Stimulated activated CD8-positive, alpha-beta memory T cell treated with anti-CD3 and anti-CD28 coated beads, Interleukin-15, amount 100 ng/mL, for 24 hours (primary cell): ENCODE data around the gene LST1.
"Not testable (repeated sequence)": the region's sequence is repeated elsewhere in the genome, so short reads cannot be mapped to it uniquely, and the experiment has no call there.

Experiments
- DNase-seq: peaks from one replicate; pipeline ENCODE4 v3.0.0-alpha.2; 2020; ENCODE audit warnings: low read depth

Gene LST1

DNA sequence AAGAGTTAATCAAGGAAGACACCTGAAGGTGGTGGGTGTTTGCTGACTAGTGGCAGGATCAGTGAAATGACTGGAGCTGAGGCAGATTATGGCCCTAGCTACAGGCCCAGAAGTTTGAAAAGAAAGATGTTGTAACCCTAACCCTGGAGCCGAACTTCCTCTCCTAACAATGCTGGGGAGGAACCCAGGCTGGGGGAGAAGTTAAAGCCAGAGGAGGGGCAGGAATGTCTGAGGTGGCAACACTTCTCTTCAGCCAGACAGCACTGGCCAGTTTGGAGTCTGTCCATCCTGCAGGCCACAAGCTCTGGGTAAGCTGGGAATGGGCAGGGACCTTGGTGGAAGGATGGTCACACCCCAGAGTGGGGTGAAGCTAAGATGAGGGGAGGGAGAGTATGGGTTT is at the start of gene LST1:
Gene LST1 (plus strand): TSS at position 270 of the 400 bp plus-strand sequence. CDS start 1,023 bp downstream, outside the sequence.
- DNase-seq, result no peak

DNA sequence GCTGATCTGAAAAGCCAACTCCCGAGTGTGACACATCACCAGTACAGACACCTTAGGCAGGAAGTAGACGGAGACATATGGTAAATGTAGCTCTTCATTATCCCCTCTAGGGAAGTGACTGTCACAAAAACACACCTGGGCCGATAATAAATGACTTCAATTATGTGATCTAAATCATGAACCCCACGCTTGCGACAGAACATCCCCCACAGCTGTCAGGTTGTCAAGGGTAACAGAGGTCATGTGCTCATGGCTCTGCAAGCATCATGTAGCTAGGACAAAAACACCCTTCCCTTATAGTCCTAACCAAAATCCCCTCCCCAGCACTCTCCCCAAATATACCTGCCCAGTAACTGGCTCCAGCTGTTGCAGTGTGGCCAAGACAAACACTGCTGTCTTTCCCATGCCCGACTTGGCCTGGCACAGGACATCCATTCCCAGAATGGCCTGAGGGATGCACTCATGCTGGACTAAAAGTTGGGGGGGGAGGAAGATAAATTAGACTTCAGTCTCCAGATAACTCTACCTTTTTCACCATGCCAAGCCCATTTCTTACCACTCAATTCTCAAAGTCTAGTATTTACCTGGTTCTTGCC is 47.2 kb upstream of the LST1 start:
- DNase-seq, result no peak

DNA sequence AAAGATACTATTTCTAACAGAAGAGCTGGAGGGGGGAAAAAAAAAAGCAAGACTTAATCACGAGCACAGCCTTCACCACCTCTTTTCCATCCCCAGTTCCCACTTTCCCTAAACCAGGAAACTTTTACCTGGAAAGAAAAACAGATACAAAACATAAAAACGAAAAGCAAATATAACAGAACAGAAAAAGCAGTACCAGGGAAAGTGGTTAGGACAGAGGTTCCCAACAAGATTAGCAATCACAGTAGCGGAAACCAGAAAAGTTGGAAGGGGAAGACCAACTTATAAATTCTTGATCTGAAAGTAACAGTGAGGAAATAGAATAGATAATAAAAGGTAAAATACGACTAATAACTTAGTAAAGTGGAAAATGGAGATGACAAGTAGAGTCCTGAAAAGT is 45.4 kb upstream of the LST1 start:
- DNase-seq, result no peak

DNA sequence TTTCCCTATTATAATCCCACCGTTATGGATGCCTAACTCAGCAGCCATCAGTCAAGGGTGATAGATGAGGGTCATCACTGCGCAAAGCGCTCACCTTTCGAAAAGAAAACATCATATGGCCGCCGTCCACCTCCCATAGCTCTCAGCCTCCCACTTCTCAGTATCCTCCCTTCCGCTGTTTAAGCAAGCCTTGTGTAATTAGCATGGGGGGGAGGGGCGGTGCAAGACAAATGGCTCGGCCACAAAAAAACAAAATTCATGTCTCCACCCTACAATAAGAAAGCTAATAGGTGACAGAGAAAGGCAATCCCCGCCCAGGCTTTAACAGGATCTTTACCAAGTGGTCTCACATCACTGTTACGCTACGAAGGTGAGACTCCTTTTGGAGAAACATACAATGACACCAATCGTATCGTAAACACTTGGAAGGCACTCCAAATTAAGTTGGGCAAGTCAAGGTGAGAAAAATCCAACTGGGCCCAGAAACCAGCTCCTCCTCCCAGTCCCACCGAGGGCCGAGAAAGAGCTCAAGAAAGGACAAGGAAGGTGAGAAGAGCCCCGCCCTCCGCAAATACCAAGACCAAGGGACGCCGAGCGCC is 44.9 kb upstream of the LST1 start:
- no peak for DNase-seq

DNA sequence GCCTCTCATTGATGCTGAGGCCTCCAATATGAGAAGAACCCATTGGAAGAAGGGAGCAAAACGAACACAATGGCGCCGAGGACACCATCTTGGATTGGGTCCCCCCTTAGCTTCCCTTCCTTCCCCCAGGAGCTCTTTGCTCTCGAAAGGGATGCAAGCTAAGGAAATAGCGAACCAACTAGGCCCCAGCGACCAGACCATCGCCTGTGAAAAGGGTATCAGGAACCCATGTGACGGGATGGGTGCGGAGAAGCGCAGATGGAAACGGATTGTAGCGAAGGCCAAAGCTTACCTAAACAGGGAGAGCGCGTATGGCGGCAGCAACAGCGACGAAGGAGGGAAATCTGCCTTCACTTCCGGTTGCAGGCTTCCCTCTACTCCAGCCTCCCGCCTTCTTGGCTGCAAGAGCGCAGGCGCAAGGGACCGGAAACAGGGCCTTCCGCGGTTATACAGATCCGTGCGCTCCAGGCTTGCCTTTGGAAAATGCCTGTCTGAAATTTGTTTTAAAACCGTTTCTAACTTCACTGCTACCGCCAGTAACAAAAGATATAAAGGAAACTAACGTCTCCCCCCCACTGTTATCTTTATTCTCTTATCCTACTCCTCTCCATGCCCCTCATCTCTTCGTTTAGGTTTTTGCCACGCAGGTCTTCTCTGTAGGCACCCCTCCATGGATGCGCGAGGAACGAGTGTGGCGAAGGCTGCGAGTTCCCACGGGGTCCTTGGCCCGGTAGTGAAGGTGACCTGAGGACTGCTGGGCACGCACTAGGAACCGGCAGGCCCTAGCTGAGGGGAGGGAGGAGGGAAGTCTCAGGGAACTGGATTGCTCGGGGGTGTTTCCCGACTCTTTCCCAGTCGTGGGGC is 44.2 kb upstream of the LST1 start, which contains the start of gene DDX39B:
Gene DDX39B (minus strand): TSS at position 346 of the 864 bp plus-strand sequence. CDS start 1,471 bp downstream, outside the sequence.
- DNase-seq, result peak; percentile 73

DNA sequence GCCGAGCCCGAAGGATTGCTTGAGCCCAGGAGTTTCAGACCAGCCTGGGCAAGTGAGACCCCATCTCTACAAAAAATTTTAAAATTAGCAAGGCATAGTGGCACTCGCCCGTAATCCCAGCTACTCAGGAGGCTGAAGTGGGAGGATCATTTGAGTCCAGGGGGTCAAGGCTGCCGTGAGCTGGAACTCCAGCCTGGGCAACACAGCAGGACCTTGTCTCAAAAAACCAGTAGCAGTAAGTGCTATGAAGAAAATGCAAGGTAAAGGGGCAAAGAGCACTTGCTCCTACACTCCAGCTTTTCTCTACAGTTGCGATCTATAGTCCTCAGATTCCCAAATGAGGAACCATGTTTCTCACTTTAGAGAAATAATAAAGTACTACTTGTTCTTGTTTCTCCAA is 42.4 kb upstream of the LST1 start:
- DNase-seq, result no peak

DNA sequence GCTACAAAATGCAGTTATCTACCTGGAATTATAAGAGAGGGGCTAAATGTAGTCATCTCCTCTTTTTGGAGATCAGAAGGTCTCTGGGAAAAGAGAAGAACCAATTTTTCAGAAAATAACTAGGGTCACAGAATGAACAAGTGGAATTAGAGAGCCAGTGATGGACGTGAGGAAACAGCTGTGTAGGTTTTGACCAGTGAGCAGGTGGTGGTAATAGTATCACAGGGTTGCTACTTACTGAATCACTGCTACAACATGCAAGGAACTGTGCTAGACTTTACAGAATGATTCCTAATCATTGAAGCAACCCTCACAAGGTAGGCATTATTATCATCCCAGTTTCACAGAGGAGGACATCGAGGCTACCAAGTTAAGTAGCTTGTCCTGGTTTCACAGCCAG is 41.4 kb upstream of the LST1 start:
- no peak for DNase-seq

DNA sequence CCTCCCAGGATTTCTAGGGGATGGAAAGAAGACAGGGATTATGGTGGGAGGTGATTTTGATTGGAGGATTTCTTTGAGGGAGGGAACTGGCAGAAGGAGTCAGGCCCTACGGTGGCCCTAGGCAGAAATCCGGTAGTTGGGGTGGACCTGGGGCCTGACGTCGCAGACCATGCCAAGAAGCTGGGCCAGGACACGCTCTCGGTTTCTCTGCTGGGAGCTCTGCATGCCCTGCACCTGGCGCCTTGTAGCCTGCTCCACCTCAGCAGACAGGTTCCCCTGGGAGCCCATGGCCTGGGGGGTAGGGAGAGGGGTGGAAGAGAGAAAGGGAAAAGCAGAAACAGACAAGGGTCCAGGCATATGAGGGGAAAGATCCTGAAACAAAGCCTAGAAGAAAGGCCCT is 40.8 kb upstream of the LST1 start:
- DNase-seq, result no peak

DNA sequence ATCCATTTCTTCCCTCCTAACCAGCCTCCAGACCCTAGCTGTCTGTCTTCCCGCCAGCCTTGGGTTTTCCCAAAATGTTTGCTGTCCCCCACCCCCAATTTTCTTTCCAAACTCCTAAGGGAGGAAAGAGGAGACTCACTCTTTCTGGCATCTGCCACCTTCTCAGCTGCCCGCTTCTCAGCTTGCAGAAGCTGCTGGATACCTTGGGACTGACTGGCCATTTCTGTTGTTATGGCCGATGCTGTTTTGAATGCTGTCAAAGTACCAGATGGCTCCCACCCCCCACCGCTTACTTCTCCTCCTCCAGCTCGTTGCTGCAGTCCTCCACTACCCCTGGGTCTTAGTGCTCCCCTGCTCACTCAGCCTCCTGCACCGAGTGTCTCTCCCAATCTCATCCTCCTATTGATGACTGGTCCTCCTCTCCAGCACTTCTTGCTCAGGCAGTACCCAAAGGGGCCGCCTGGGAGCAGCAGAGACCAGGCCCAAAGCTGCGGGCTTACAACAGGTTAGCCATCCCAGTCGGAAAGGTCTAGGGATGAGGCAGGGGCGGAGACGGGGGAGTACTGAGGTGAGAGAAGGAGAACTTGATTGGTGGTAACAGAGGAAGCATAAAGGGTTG is 39.6 kb upstream of the LST1 start, which contains the start of gene ATP6V1G2:
Gene ATP6V1G2 (minus strand): TSS at position 270 of the 619 bp plus-strand sequence. CDS start 49 bp downstream, at position 221.
- peak; percentile 56 for DNase-seq

DNA sequence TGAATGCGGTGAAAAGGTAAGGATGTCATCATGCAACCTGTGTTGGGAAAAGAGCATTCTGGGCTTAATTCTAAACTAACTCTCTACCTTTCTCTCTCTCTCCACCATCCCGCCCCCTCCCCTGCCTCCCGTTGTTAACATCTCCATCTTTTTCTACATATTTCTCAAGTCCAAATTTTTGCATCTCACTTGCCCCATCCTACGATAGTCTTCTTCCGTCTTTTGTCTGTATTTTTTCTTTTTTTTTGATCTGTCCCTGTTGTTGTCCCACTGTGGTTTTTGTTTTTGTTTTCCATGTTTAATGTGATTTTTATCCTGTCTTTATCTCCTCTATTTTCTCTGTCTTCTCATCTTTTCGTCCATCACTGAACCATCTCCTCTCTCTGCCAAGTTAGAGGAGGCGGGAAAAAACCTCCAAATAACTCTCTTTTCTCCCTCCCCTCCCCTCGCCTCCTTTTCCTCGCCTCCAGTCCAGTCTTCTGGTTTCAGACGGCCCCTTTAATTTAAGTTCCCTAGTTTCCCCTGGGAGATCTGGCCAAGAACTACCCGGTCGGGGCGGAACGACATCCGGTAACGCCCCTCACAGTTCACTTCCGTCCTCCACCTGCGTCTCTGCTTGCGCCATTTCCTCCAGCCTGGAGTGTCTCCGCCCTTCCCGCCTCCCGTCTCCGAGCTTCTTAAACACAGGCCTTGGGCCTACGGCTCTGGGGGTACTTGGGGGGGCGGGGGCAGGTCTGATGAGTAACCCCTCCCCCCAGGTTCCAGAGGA is 38.9 kb upstream of the LST1 start, which contains the start of gene NFKBIL1:
Gene NFKBIL1 (plus strand): TSS at position 651 of the 769 bp plus-strand sequence. CDS start 87 bp downstream, at position 738.
- peak; percentile 71 for DNase-seq

DNA sequence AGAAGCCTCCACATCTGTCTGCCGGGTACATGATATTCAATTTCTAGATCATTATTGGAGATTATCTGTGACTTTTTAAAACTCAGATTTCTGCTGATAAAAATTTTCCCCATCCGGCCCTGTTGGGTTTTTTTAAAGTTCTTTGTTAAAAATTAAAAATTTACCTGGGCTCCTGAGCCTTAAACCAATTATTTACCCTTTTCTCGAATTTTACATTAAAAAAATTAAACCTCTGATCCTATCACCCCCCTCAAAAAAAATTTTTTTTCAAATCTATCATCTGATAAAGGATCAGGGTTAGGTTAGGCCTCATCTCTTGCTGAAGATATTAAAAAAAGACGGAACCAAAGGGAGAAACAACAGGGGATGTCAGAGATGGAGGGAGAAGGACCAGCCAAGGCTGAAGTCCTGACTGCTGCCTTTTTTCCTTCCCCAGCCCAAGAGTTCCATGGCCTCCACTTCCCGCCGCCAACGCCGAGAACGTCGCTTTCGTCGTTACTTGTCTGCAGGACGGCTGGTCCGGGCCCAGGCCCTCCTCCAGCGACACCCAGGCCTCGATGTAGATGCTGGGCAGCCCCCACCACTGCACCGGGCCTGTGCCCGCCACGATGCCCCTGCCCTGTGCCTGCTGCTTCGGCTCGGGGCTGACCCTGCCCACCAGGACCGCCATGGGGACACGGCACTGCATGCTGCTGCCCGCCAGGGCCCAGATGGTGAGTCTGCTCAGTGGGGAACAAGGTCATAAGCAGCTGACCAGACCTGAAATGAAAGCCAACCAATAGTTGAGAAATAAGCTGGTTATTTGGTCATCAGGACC is 38.1 kb upstream of the LST1 start:
- DNase-seq, result no peak

DNA sequence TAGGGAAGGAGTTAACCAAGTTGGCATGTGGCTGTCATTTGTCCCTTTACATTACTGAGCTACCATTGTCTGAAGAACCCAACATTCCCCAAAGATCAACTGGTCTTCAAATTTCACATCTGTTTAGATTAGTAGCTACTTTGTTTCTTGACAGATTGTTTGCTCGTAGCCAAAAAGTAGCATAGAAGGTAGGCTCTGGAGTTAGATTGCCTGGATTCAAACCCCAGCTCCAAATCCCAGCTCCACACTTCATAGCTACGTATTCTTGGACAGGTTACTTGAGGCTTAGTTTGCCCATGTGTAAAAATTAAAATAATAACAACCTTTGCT is 37.6 kb upstream of the LST1 start:
- no peak for DNase-seq

DNA sequence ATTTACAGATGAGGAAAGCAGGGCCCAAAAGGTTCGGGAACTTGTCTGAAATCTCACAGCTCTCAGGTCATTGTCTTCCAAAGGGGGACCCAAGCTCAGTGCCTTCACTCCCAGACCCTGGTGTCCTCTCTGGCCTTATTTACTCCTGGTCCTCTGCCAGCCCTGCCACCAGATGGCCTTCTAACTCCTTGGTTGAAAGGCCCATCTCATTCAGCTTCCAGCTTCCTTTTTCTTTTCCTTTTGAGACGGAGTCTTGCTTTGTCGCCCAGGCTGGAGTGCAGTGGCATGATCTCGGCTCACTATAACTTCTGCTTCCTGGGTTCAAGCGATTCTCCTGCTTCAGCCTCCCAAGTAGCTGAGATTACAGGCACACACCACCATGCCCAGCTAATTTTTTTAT is 34.7 kb upstream of the LST1 start:
- DNase-seq, result not testable (repeated sequence)

DNA sequence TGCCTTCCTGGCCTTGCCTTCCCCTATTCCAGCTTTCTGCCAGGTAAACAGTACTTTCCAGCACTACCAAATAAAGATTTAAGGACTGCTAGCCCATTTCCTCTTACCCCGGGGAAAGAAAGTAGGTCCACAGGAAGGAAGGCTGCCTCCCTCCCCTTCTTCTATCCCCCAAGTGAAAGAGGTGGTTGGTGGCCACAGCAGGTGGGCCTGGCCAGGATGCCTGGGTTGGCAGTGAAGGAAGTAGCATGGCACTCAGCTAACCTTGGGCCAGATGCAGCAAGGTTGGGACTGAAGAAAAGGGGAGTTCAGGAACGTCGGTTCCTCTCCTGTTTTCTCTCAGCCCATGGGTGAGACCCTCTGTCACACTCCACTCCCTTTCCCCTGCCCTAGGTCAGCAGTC is 29.8 kb upstream of the LST1 start:
- DNase-seq, result no peak

DNA sequence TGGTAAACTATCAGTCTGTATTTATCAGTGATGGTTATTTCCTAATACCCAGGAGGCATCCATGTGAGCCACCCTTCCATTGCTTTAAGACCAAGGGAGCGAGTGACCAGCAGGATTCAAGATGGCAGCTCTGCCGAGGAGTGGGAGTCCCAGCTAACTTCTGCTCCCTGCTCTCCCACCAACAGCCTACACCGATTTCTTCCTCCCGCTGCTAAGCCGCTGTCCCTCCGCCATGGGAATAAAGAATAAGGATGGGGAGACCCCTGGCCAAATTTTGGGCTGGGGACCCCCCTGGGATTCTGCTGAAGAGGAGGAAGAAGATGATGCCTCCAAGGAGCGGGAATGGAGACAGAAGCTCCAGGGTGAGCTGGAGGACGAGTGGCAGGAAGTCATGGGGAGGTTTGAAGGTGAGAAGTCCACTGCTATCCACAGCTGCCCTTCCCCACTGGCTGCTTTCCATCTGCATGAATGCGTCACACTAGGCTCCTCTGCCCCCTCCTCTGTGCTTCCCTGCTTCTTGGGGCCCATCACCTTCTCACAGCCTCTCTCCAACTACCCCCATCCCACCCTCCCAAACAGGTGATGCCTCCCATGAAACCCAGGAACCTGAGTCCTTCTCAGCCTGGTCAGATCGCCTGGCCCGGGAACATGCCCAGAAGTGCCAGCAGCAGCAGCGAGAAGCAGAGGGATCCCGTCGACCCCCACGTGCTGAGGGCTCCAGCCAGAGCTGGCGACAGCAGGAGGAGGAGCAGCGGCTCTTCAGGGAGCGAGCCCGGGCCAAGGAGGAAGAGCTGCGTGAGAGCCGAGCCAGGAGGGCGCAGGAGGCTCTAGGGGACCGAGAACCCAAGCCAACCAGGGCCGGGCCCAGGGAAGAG is 28.4 kb upstream of the LST1 start:
- DNase-seq, result no peak

DNA sequence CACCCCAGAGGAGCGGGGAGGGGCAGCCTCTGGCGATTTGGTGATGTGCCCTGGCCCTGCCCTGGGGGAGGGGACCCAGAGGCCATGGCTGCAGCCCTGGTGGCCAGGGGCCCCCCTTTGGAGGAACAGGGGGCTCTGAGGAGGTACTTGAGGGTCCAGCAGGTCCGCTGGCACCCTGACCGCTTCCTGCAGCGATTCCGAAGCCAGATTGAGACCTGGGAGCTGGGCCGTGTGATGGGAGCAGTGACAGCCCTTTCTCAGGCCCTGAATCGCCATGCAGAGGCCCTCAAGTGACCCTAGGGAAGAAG is 27.8 kb upstream of the LST1 start:
- DNase-seq, result no peak

DNA sequence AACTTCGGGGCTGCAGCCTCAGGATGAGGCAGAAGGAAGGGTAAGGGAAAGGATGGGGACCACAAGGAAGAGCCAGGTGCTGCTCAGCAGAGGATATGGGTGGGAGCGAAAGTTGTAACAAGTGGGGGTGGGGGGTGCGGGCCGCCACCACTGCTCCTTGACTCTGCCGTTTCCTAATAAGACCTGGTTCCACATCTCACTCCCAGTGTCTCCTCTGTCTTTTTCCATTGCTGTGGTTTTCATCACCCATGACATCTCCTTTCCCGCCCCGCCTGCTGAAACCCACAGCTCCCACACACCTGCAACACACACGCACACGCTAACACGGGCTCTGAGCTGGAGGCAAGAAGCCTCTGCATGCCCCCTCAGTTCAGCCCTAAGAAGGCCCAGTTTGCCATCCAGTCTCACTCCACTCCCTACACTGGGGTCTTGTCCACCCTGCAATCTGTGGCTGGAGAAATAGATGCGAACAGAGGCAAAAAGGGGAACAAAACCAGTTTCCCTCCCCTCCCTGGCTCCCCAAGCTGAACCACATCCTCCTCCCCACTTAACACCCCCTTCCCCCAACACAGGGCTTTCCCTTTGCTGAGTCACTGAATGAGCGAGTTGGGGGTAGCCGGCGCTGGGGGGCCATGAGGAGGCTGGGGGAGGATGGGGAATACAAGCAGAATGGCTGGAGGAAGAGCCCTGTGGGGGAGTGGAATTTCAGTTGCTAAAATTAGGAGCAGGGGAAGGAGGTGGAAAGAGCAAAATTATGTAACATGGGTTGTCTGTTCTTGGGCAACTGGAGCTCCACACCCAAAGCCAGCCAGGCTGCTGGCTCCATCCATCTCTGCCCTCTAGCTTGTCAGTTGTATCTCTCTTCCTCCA is 27.2 kb upstream of the LST1 start:
- DNase-seq, result no peak

DNA sequence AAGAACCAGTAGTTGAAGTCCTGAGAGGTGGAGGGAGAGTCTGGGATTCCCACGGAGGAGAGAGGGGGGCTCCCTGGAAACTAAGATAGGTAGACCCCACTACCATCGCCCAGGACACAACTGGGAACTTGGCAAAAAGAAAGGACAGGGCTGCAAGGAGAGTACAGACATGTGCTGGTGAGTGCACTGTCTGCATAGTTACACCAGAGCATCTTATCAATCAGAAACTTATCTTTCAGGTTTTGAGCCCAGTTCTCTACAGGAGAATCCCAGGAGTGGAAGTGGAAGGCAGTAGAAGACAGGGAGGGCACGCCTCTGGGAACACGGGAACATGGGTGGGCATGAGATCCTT is 26.5 kb upstream of the LST1 start:
- no peak for DNase-seq
